ENCODE data around the gene MRC1. TPM values are rescaled to one million over a fixed set of nuclear protein-coding genes. Genes with fewer than 3 reads are reported as not detected.

MRC1 gene
- polyA plus RNA-seq, 3 donors, result 0.11 to 0.41 (median 0.34) TPM

- H3K36me3 ChIP-seq (replicated peaks in 1 of 2; ENCODE audit: control insufficient read depth in 1 of 2, insufficient read depth in 2 of 2, low read length in 2 of 2), result no peaks in the 10 kb centered on the region
- H3K4me1 ChIP-seq (ENCODE audit: control insufficient read depth in 1 of 2, insufficient read depth in 2 of 2, low read length in 2 of 2), result peaks cover 27 to 29% of the 10 kb centered on the region in 2 donors
- no peak overlapping the region for H2AFZ ChIP-seq (ENCODE audit: insufficient read depth, low read depth, low read length, poor library complexity, severe bottlenecking)
- TF ChIP-seq CTCF (IDR thresholded peaks at IDR 0.05), result no peak
- H4K20me1 ChIP-seq (ENCODE audit: insufficient read depth, low read length), result no peaks in the 10 kb centered on the region
- no peak for DNase-seq
- H3K4me3 ChIP-seq (replicated peaks in 1 of 3; ENCODE audit: low read depth in 2 of 3, low read length in 3 of 3), result no peak overlapping the region
- intact Hi-C loops (cut with micrococcal nuclease), result loop anchor here in 1 of 2 donors (10.0 kb wide), 1 partner anchor 54 kb away; no protein-coding TSS in a partner anchor
- H3K27ac Mint-ChIP-seq, result no peak overlapping the region
- no peaks in the 10 kb centered on the region for H3K9me3 Mint-ChIP-seq
- H3K4me1 Mint-ChIP-seq, result peaks cover 36% of the 10 kb centered on the region
- H3K9ac ChIP-seq (ENCODE audit: insufficient read depth, low read length, poor library complexity, severe bottlenecking), result no peak overlapping the region
- no peak overlapping the region for H3K4me3 Mint-ChIP-seq
- no peak overlapping the region for H3K27ac ChIP-seq (ENCODE audit: low read depth in 1 of 2, low read length in 2 of 2)
- no peaks in the 10 kb centered on the region for H3K36me3 Mint-ChIP-seq
- H3K27me3 ChIP-seq (ENCODE audit: control insufficient read depth in 2 of 2, insufficient read depth in 2 of 2, low read length in 2 of 2), result no peaks in the 10 kb centered on the region
- H3K4me2 ChIP-seq (replicated peaks; ENCODE audit: extremely low read depth, low read length, poor library complexity, severe bottlenecking), result no peak overlapping the region
- WGBS (ENCODE audit: insufficient coverage), result 98% methylated on average over 3 of the region's 4 CpGs
- H3K79me2 ChIP-seq (ENCODE audit: insufficient read depth, low read length), result no peaks in the 10 kb centered on the region
- no peaks in the 10 kb centered on the region for H3K9me3 ChIP-seq (replicated peaks in 1 of 2; ENCODE audit: control insufficient read depth in 1 of 2, insufficient read depth in 1 of 2, low read length in 2 of 2)
- H3K27me3 Mint-ChIP-seq (ENCODE audit: low read depth in 3 of 3), result peaks cover 3 to 4% (median 3%) of the 10 kb centered on the region in 3 donors
These were observed 28.4 kb upstream of the MRC1 start for GRCh38 chr10:17780727-17781126.

DNA sequence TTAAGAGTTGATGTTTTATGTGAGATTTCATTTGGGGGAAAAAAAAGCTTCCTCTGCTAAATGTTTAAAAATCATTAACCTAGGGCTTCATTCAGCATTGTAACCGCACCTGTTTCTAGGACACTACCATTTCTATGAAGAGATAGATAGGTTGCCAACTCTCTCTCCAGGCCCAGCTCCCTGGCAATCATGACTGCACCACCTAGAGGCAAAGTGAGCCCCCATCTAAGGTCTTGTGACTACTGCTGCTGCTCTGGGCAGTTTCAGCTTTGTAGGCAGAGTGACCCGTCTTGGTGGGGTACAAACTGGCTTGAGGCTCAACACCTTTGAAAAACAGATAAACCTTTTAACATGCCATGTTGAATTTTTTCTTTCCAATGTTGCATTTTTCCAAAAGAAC lies 27.3 kb upstream of the MRC1 start:
- H3K36me3 ChIP-seq (replicated peaks in 1 of 2; ENCODE audit: control insufficient read depth in 1 of 2, insufficient read depth in 2 of 2, low read length in 2 of 2), result no peaks in the 10 kb centered on the region
- H3K4me2 ChIP-seq (replicated peaks; ENCODE audit: extremely low read depth, low read length, poor library complexity, severe bottlenecking), result no peak overlapping the region
- H3K27ac ChIP-seq (ENCODE audit: low read depth in 1 of 2, low read length in 2 of 2), result no peak overlapping the region
- H3K4me1 Mint-ChIP-seq, result peaks cover 47% of the 10 kb centered on the region
- no peaks in the 10 kb centered on the region for H3K27me3 ChIP-seq (ENCODE audit: control insufficient read depth in 2 of 2, insufficient read depth in 2 of 2, low read length in 2 of 2)
- intact Hi-C loops (cut with micrococcal nuclease), result loop anchor here in 1 of 2 donors (10.0 kb wide), 1 partner anchor 53 kb away; no protein-coding TSS in a partner anchor
- no peaks in the 10 kb centered on the region for H3K36me3 Mint-ChIP-seq
- no peak for TF ChIP-seq CTCF (IDR thresholded peaks at IDR 0.05)
- H3K27ac Mint-ChIP-seq, result peak overlapping the region in 1 of 7 donors; percentile 27
- H3K9ac ChIP-seq (ENCODE audit: insufficient read depth, low read length, poor library complexity, severe bottlenecking), result no peak overlapping the region
- H3K27me3 Mint-ChIP-seq (ENCODE audit: low read depth in 3 of 3), result peaks cover 3 to 8% (median 3%) of the 10 kb centered on the region in 3 donors
- no peaks in the 10 kb centered on the region for H4K20me1 ChIP-seq (ENCODE audit: insufficient read depth, low read length)
- no CpG with 5 or more reads among the region's 2 CpGs for WGBS (ENCODE audit: insufficient coverage)
- no peaks in the 10 kb centered on the region for H3K79me2 ChIP-seq (ENCODE audit: insufficient read depth, low read length)
- H3K4me3 Mint-ChIP-seq, result no peak overlapping the region
- H3K9me3 ChIP-seq (replicated peaks in 1 of 2; ENCODE audit: control insufficient read depth in 1 of 2, insufficient read depth in 1 of 2, low read length in 2 of 2), result no peaks in the 10 kb centered on the region
- H2AFZ ChIP-seq (ENCODE audit: insufficient read depth, low read depth, low read length, poor library complexity, severe bottlenecking), result no peak overlapping the region
- H3K9me3 Mint-ChIP-seq, result no peaks in the 10 kb centered on the region
- no peak for DNase-seq
- peaks cover 38 to 40% of the 10 kb centered on the region in 2 donors for H3K4me1 ChIP-seq (ENCODE audit: control insufficient read depth in 1 of 2, insufficient read depth in 2 of 2, low read length in 2 of 2)
- no peak overlapping the region for H3K4me3 ChIP-seq (replicated peaks in 1 of 3; ENCODE audit: low read depth in 2 of 3, low read length in 3 of 3)

All from CD14-positive monocyte (primary cell).